Daoy (cell line): ENCODE results near the gene DSC2. TPM values are rescaled to one million over a fixed set of nuclear protein-coding genes. Genes with fewer than 3 reads are reported as not detected.

Experiments
- DNase-seq: peaks from one replicate; pipeline ENCODE4 v3.0.0-alpha.2; 2015; ENCODE audit warnings: low read depth
- total RNA-seq: library from RNA; depleted of rRNA; stranded (reverse); fragments of >200 nt; shearing (Covaris generic); gene quantifications from 2 replicates; pipeline ENCODE4 v1.2.3, GENCODE V29; 2014

Gene DSC2
- total RNA-seq, 1 experiment from 2014 or later, result 2.8 TPM

GRCh38 chr18:31098878-31099277 lies 3.3 kb downstream of the DSC2 start:
- no peak for DNase-seq

DNA sequence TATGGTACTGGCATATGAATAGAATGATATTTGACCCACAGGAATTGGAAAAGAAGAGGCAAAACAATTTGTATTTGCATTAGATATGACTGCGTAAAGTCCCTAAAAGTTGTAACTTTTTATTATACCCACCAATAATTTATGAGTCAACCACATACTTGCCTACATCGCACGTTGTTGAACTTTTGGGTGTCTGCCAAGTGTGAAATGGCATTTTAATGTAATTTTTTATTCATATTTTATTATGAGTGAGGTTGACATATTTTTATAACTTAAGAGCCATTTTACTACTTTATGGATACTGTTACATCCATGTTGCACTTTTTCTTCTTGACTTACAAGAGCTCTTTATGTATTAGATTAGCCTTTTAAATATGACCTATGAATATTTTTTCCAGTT lies 4.6 kb downstream of the DSC2 start:
- no peak for DNase-seq

DNA sequence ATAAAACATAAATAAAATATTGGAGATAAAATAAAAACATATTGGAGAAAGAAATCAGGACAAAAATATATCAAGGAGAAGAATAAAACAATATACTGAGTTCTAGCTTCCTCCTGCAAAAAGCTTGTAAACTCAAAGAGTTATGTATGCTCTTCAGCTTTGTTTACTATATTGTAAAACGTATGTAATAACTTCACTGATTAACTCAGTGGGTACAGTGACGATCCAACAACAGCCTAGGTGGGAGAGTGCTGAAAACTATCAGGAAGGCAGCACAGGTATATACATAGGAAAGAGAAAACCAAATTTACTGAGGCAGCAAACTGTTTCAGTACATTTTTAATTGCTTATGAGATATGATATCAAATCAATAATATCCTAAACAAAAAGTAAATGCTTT lies 8.3 kb downstream of the DSC2 start:
- DNase-seq, result no peak

- DNase-seq, result no peak
Measured at GRCh38 chr18:31093294-31093693, 8.9 kb downstream of the DSC2 start.

GRCh38 chr18:31091350-31091749 lies 10.9 kb downstream of the DSC2 start:
- no peak for DNase-seq

DNA sequence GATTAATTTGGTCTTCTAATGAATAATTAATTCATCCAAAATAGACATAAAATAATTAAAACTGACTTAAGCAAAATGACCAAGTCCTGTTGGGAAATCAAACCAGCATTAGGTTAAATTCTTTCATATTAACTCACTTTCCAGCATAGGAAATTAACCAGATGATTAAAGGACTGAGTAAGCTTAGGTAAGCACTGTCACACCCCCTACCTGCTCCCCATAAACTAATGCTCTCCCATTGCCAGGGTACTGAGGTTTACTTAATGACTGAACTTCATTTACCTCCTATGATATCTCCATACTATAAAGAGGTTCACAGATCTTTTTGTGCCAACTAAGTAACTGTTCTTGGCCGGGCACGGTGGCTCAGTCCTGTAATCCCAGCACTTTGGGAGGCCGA lies 13.7 kb downstream of the DSC2 start:
- DNase-seq, result no peak

- no peak for DNase-seq
Measured at GRCh38 chr18:31079973-31080372, 22.2 kb downstream of the DSC2 start.

- DNase-seq, result no peak
Measured at GRCh38 chr18:31077878-31078277, 24.3 kb downstream of the DSC2 start.

DNA sequence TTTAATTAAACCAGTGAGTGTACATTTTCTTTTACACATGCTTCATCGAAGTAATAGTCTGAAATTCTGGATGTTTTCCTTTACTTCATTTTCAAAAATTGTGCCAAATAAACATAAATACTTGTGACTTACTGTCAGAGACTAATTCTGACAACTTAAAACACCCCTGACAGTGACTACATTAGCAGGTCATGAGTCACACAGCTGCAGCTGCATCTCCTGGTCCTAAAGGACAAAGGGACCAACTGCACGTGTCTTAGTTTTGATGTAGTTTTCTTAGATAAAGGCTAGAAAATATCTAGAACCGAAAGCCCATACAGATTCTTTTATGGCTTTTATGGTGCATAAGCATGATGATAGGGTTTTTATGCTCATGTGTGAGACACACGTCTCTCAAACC lies 30.0 kb downstream of the DSC2 start:
- no peak for DNase-seq

GRCh38 chr18:31070206-31070605 lies 32.0 kb downstream of the DSC2 start:
- DNase-seq, result no peak

GRCh38 chr18:31066266-31066665 lies 36.0 kb downstream of the DSC2 start:
- no peak for DNase-seq

- no peak for DNase-seq
Measured at GRCh38 chr18:31065036-31065773, 37.0 kb downstream of the DSC2 start.

- DNase-seq, result peak; percentile 6
Measured at GRCh38 chr18:31064130-31064529, 38.1 kb downstream of the DSC2 start.

GRCh38 chr18:31061945-31062344 lies 40.3 kb downstream of the DSC2 start:
- no peak for DNase-seq

DNA sequence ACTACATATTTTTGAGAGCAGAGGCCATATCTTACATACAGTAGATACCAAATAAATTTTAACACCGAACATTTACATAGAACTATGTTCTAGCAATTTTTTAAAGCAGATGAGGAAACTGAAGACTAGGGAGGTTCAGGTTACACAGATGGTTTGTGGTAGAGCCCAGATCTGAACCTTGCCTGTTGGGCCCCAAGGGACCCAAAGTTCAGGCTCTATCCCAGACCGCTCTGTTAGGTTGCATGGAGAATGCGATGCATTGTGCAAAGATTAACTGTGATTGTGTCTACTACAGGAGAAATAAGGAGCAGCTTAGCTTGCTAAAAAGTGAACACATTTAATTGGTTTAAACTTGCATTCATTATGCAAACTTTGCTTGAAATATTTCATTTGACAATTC lies 43.3 kb downstream of the DSC2 start:
- no peak for DNase-seq

- DNase-seq, result no peak
Measured at GRCh38 chr18:31057917-31058316, 44.3 kb downstream of the DSC2 start.

- no peak for DNase-seq
Measured at GRCh38 chr18:31057051-31057450, 45.2 kb downstream of the DSC2 start.

DNA sequence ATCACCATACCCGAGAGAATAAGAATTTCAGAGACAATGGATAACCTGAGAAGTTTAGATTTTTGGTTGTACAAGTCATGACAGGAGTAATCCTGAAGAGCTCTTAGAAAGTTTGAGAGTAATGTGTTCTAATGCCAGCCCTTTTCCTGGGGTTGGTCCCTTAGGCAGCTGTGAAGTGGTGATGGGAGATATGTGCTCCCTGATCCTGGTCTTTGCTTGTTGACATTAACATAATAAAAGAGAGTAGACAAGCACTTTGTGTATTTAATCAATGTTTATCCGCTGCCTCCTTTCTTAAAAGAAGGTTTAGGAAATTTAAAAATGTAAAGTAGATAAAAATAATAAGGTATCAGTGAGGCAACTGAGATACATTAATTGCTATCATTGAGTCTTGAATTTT lies 45.9 kb downstream of the DSC2 start:
- DNase-seq, result no peak

GRCh38 chr18:31050635-31051034 lies 51.6 kb downstream of the DSC2 start:
- DNase-seq, result no peak

GRCh38 chr18:31049189-31049588 lies 53.0 kb downstream of the DSC2 start:
- DNase-seq, result no peak

- DNase-seq, result no peak
Measured at GRCh38 chr18:31048216-31048615, 54.0 kb downstream of the DSC2 start.

DNA sequence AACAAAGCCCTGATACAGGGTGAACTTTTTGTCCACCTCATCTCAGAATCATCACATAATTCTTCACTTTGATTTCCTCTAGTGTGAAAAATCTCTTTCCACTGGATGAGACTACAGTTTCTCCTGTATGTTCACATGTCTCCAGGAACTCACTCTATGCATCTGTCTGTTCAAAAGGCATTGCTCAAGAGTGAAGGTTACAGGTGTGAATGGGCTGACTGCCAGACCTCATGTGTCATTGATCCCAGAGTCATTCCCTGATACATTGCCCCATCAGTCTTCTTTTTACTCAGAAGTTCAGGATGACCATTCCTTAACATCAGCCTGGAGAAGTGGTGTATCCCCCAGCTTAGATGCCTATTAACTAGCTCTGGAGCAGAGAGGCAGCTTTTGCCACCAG lies 55.3 kb downstream of the DSC2 start:
- DNase-seq, result no peak

DNA sequence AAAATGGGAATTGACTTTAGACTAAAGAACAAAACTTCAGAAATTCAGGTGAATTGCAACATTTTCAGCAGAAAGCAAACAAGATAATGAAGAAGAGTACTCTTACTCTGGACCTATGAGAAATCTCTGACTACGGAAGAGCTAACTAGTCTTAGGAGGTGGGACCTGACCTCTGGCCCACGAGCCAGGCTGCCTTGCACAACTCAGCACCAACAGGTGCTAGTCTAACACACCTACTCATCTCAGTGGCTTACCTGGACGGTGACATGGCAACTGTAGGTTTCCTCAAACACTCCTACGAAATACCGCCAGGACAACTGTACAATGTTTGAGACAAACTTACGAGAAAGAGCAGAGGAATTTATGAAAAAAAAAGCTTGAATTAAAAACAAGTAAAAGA lies 56.6 kb downstream of the DSC2 start:
- no peak for DNase-seq

DNA sequence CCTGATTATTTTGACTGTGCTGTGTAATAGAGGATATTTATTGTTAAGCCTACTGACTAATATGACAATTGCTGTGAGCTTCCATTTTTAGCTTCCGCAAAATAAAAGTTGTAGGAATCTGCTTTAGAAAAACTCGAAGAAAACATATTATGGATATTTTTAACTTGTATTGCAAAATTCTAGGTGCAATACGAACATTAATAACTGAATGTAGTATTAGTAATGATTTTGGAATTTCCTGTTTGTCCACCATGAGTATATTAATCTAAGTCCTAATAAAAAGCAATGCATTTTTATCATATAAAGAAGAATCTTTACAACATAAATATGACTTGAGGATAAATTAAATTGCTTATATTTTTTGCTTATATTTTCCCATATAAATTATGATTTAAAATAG lies 57.3 kb downstream of the DSC2 start:
- DNase-seq, result no peak
